Forelimb muscle (tissue), 1 donor: ENCODE results near the gene GGT7. TPM values are rescaled to one million over a fixed set of nuclear protein-coding genes. Genes with fewer than 3 reads are reported as not detected.
"Not testable (repeated sequence)": the region's sequence is repeated elsewhere in the genome, so short reads cannot be mapped to it uniquely, and the experiment has no call there.

Source experiments
- DNase-seq: peaks from one replicate; pipeline ENCODE4 v3.0.0-alpha.2; 2013; ENCODE audit warnings: low read depth
- polyA plus RNA-seq: library from polyadenylated mRNA; unstranded; fragments of 120-200 nt; gene quantifications from one replicate; pipeline ENCODE4 v1.2.1, GENCODE V29; 2013; ENCODE audit not compliant: insufficient read length

The GGT7 gene
- polyA plus RNA-seq, 1 donor, result 20.5 TPM

DNA sequence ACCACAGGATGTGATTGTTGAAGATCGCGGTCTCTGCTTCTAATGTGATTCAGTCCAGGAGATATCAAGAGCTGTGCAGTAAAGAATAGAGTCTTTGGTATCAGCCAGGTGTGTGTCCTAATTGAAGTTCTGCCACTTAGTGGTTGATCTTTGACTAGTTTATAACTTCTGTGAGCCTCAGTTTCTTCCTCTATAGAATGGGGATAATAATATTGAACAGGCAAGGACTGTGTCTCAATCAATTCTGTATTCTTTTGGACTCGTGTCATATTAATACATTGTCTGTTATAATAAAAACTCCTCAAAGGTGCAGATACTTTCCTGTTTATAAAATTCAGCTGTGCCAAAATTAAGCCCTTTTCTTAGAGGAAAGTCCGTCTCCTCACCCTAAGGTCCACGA is 24.1 kb downstream of the GGT7 start:
- DNase-seq, result no peak

DNA sequence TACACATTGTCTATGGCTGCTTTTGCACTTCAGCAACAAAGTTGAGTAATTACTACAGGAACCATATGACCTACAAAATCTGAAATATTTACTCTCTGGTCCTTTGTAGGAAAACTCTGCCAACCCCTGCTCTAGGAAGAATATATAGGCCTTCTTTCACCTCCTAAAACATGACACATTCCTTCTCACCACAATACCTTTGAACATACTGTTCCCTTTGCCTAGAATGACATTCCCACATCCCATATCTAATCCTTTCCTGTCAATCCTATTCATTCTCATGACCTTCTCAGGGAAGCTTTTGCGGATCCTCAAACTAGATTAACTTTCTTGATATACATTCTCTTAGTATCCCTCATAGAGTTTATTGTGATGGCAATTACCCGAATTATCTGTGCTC is 29.2 kb downstream of the GGT7 start:
- DNase-seq, result no peak

DNA sequence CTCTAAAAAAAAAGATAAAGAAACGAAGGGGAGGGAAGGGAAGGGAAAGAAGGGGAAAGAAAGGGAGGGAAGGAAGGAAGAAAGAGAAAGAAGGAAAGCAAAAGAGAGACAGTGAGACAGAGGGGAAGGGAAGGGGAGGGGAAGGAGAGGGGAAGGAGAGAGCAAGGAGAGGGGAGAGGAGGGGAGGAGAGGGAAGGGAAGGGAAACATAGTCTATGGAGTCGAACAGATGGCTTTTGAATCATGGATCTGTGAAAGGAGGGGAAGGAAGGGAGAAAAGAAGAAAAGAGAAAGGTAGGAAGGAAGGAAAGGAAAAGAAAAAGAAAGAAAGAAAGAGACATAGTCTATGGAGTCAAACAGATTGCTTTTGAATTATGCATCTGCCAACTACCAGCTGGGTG is 30.5 kb downstream of the GGT7 start:
- DNase-seq, result no peak

DNA sequence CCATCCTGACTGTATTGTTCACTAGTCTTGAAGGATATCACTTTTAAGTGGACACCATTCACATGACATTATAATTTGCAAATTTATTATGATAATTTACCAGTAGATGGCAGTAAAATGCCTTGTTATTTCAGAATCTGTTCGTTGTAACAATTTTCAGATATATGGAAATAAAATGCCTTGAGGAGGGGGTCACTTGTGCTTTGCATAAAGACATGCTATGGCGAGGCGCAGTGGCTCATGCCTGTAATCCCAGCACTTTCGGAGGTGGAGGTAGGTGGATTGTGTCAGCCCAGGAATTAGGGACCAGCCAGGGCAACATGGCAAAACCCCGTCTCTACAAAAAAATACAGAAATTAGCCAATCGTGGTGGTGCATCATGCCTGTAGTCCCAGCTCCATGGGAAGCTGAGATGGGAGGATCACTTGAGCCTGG is 38.2 kb downstream of the GGT7 start:
- no peak for DNase-seq

DNA sequence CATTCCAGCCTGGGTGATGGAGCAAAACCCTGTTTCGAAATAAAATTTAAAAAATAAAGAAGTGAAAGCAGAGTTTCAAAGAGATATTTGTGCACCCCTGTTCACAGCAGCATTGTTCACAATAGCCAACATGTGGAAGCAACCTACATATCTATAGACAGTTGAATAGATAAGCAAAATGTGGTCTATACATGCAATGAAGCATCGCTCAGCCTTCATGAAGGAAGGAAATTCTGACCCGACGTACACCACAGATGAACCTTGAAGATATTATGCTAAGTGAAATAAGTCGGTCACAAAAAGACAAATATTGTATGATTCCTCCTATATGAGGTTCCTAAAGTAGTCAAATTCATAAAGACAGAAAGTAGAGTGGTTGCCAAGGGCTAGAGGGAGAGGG is 40.7 kb downstream of the GGT7 start:
- no peak for DNase-seq

DNA sequence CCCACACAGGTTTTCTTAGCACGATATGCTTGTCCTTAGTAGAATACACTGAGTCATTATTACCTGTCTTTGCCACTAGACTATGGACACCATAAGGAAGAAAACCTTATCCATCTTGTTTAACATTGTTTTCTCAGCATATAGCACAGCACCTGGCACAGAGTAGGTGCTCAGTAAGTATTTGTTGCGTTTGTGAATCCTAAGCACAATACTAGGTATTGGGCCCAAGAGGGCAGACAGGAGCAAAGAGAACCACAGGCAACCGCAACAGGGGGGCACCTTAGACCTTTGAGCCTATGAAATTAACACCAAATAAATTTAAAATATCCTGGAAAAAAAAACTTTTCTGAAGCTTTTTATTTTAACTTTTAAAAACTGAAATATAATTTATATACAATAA is 43.5 kb downstream of the GGT7 start:
- no peak for DNase-seq

DNA sequence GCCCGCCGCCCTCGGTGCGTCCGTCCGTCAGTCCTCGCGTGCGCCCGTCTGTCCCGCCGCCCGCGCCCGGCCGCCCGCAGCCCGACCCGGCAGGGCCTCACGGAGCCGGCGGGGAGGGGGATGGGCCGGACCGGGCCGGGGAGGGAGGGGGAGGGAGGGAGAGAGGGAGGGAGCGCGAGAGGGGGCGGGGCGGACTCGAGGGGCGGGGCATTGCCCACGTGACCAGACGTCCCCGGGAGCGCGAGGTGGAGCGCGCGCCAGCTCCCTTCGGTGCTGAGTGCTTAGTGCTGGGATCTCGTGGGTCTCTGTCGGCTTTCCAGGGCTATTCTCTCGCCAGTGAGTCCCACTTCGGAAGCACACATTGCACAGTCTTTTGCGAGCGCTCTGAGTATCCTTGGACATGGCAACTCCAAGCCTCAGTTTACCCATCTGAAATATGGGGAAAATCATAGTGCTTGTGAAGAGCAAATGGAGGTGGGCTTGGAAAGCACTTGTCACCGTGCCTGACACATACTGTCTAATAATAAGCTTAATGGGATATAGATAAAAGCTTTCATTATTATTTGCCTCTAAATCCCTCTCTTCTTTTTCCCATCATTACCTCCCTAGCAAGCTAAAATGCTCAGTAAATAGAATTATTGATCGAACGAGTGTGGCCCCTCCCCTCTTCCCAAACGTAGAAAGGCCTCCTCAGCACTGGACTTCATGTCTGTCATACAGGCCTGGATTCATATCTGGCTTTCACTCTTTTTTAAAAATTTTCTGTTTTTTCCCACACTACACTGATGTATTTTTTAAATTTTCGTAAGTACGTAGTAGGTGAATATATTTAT is 46.9 kb downstream of the GGT7 start, which contains the start of gene NCOA6:
Gene NCOA6 (minus strand): TSS at position 122 of the 833 bp plus-strand sequence. CDS start 43,296 bp downstream, outside the sequence.
- no peak for DNase-seq

DNA sequence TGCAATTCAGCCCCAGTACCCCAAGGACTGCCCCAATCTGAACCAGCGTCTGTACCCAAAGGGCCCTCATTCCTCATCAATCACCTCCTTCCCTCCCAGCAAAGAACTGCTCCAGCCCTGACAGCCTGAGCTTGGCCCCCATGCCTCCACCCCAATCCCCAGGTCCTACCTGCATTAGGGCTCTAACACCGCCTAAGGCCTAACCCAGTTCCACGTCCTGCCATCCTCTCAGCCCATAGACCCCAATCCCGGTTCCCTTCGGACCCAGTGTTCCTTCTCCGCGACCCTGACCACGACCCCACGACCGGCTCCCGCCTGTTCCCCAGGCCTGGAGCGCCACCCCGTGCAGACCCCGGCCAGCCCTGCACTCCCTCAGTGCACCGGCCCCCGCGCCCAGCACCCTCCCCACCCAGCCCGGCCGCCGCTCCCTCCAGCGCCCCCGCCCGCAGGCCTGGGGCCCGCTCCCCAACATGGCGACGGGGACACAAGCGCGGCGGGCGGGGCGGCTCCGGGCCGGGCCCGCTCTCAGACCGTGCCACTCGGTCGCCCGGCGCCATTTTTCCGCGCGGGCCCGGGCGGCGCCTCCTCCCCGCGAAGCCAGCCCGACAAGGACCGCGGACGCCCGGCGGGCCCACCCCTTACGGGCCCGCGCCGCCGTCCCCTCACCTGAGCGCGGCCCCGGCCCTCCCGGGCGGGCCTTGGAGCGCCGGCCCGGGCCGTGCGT is 47.7 kb downstream of the GGT7 start:
- no peak for DNase-seq

DNA sequence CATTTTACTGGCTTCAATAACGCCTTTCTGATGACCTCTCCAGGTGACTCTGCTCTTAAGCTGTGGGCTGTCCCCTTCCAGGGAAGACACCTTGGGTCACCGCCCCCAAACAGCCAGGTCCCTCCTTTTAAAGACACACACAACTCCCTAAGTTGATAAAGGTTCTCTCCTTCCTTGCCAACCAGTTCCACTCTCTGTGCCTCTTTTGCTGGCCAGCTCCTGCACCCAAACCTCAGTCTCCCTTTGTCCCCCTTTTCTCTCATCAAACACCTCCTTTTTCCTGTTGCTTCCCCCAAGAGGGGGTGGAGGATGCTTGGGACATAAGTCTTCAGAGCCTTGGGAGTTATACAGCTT is 48.2 kb downstream of the GGT7 start:
- no peak for DNase-seq

DNA sequence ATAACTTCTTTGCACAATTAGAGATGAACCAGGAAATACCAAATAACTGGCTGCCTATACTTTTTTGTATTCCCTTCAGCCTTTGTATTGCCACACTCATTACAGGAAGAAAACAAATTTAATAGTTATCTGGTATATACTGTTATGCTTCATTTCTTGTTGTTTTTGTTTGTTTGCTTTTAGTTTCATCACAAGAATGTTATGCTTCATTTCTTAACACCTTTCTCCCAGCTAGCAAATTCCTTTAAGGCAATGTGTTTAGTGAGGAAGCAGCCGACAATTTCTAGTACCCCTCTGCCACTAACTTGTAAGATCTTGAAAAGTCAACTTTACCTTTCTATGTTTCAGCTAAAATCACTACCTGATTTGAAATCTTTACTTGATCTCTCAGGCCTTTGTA is 48.6 kb downstream of the GGT7 start:
- DNase-seq, result no peak

DNA sequence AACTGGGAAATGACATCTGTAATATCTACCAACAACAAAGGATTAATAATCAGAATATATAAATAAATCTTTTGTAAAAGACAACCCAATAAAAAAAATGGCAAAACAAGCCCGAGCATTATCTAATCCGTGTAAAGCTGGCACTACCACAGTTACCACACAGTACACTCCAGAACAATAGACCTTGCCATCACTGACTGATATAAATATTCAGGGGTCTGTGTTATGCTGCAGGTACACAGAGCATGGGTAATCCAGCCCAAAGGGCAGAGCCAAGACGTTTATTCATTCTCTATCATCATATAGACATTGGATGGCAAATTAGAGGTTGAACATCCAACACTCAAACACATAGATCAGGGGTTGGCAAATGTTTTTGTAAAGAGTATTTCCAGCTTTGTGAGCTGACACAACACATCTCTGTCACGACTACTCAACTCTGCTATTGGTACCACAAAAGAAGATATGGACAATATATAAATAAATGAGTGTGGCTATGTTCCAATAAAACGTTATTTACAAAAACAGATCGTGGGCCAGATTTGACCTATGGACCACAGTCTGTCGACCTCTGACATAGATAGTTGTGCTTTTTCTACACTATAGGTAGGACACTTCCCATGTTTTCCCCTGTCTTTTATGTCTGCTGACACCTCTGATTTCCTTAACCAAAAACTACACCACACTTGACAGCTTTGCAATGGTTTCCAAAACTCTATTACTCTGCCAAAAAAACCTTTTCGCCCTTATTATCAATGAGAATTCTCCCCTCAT is 51.7 kb downstream of the GGT7 start:
- DNase-seq, result no peak

DNA sequence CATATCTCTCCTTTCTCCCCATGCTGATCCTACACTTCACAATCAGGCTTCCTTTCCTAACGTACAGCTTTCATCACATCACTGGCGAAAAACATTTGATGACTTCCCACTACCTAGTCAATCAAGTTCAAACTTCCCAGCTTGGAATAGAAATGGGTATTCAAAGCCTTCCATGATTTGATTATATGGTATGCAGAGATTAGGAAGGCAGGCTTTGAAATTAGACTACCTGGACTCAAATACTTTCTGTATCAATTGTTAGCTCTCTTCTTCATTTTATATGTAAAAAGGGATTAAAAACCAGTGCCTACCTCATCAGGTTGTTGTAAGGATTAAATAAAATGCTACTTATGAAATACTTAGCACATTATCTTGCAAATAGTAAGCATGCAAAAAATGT is 54.9 kb downstream of the GGT7 start:
- DNase-seq, result no peak

DNA sequence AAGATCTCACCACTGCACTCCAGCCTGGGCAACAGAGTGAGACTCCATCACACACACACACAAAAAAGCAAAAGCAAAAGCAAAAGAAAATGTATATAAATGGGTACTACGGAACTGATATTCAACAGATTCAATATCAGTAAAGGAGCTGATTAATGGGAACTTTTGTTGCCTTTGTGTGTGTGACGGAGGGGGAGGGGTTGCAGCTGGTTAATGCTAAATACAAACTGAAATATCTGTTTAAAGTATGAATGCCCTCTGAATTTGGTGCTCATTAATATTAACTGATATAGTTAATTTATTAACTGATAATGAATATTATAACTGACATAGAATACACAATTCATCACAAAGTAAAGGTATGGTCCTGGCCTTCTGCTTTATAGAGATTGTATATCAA is 55.6 kb downstream of the GGT7 start:
- DNase-seq, result no peak

DNA sequence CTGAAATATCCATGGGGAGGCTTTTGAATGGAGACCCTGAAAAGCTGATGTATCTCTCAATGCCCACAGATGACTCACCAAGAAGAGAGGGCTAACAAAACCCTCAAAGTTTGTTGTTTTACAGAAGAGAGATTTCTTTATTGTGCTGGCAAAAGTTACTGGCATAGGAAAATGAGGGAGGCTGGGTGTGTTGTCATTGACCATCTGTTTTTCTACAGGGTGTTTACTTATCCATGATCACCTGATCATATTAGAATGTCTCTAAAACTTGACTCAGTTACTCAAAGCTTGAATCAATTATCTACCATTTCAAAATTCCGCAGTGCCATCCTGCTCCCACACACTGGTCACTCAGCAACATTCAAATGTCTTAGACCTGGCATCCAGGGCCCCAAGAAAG is 57.0 kb downstream of the GGT7 start:
- no peak for DNase-seq

DNA sequence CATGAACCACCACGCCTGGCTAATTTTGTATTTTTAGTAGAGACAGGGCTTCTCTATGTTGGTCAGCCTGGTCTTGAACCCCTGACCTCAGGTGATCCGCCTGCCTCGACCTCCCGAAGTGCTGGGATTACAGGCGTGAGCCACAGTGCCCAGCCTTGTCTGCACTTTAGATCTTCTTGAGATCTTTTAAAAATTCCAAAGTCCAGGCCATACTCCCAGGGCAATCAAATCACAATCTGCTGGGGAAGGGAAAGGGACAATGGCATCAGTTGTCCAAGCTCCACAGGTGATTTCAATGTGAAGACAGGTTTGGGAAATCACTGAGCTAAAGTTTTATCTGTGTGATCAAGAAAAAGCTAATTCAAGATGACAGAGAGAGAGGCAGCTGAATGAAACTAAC is 64.1 kb downstream of the GGT7 start:
- no peak for DNase-seq

DNA sequence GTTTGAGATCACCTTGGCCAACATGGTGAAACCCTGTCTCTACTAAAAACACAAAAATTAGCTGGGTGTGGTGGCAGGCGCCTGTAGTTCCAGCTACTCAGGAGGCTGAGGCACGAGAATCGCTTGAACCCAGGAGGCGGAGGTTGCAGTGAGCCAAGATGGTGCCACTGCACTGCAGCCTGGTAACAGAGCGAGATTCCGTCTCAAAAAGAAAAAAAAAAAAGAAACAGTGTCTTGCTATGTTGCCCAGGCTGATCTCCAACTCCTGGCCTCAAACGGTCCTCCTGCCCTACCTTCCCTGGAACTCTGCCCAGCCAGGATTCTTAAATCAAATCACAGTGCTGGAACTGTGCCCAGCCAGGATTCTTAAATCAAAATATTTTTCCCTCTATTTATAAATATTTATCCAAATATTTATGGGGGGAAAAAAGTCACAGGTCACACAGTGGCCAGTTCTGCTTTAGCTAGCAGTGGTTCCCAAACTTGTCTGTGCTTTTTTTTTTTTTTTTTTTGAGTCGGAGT is 64.7 kb downstream of the GGT7 start:
- not testable (repeated sequence) for DNase-seq

DNA sequence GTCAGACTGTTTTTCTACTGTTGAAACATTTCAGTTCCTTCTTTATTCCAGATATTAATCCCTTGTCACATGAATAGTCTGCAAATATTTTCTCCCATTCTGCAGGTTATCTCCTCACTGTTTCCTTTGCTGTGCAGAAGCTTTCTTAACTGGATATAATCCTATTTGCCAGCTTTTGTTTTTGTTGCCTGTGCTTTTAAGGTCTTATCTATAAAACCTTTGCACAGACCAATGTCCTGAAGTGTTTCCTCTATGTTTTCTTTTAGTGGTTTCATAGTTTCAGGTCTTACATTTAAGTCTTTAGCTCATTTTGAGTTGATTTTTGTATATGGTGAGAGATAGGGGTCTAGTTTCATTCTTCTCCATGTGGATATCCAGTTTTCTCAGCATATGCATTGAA is 66.4 kb downstream of the GGT7 start:
- no peak for DNase-seq

DNA sequence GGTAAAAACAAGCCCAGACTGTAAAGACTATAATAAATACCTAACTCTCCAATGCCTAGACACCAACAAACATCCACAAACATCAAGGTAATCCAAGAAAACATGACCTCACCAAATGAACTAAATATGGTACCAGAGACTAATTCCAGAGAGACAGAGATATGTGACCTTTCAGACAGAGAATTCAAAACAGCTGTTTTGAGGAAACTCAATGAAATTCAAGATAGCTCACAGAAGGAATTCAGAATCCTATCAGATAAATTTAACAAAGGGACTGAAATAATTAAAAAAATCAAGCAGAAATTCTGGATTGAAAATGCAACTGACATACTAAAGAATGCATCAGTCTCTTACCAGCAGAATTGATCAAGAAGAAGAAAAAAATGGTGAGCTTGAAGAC is 73.8 kb downstream of the GGT7 start:
- no peak for DNase-seq

DNA sequence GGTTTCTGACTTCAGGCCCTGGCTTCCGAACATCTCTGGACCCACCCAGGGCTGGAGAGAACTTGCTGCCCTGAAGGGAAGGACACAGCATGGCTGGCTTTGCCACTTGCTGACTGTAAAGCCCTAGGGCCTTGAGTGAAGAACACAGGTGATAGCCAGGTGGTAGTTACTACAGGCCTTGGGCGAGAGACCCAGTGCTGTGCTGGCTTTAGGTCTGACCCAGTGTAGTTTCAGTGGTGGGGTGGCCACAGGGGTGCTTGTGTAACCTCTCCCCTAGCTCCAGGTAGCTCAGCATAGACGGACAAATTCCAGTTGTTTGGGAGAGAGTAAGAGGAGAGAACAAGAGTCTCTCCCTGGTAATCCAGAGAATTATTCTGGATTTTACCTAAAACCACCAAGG is 74.3 kb downstream of the GGT7 start:
- DNase-seq, result no peak

DNA sequence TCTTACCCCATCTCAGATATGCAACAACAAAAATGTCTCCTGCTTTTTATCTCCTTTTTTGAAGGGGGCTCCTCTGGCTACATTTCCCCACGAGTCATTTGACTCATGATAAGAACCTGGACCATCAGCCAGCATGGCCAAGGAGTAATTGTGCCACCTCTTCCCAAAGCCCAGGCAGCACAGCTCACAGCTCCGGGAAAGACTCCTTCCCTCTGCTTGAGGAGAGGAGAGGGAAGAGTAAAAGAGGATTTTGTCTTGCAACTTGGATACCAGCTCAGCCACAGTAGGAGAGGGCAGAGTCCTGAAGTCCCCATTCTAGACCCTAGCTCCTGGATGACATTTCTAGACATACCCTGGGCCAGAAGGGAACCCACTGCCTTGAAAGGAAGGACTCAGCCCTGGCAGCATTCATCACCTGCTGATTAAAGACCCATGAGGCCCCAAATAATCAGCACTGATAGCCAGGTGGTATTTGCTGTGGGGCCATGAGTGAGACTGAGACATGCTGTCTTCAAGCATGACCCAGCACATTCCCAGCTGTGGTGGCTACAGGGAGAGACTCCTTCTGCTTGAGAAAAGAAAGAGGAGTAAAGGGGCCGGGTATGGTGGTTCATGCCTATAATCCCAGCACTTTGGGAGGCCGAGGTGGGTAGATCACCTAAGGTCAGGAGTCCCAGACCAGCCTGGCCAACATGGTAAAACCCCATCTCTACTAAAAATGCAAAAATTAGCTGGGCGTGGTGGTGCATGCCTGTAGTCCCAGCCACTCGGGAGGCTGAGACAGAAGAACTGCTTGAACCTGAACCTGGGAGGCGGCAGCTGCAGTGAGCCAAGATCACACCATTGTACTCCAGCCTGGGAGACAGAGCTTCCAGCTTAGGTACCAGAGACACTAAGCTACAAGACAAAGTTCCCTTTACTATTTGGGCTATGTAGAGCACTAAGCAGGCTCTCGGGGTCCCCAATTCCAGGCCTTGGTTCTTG is 75.4 kb downstream of the GGT7 start:
- no peak for DNase-seq
